Glomerular endothelial cell (primary cell): ENCODE measurements around the gene ARMC3. TPM values are rescaled to one million over a fixed set of nuclear protein-coding genes. Genes with fewer than 3 reads are reported as not detected.
"Not testable (repeated sequence)": the region's sequence is repeated elsewhere in the genome, so short reads cannot be mapped to it uniquely, and the experiment has no call there.

ENCODE experiments used
- DNase-seq: peaks from one replicate; pipeline ENCODE4 v3.0.0-alpha.2; 2011; ENCODE audit warnings: low read depth, low spot score; ENCODE audit errors: extremely low read depth
- total RNA-seq: library from RNA; depleted of rRNA; stranded (reverse); fragments of >200 nt; gene quantifications from 2 replicates; pipeline ENCODE4 v1.2.3, GENCODE V29; 2015

The ARMC3 gene
- total RNA-seq, 1 donor from 2014 or later: not detected

- DNase-seq: not testable (repeated sequence)
Measured at GRCh38 chr10:23070092-23070912, 142.4 kb downstream of the ARMC3 start.

- no peak for DNase-seq
Measured at GRCh38 chr10:23070913-23071218, 143.0 kb downstream of the ARMC3 start.

DNA sequence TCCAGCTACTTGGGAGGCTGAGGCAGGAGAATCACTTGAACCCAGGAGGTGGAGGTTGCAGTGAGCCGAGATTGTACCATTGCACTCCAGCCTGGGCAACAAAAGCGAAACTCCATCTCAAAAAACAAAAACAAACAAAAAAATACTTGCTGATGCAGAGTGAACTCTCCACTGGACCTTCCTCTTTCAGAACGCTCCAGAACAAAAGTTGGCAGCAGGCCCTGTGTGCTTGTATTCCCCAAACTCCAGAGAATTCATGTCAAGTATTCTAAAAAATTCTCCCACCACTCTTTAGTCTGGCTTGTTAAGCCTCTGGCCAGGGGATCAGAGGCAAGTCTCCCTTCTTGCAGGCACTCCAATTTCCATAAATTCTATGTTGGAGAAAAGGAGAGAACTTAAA is 144.7 kb downstream of the ARMC3 start:
- DNase-seq: not testable (repeated sequence)

GRCh38 chr10:23073527-23073926 is 145.7 kb downstream of the ARMC3 start:
- DNase-seq: no peak

DNA sequence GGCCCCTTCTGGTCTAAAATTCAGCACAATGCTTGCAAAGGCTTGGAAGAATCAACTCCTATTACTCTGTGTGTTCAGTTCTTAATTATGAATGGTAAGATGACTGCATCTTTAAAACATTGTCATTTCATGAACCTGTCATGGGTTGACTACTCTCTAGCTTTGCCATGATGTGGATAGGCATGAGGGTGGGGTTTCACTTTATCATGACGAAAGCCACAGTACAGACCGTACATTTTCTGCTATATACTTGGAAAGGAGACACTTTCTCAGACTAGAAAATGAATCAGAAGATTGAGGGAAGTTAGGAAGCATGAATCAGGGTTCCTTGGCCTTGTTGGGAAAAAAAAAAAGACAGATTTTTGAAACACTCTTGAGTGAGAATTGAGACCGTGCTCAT is 147.8 kb downstream of the ARMC3 start:
- DNase-seq: no peak

DNA sequence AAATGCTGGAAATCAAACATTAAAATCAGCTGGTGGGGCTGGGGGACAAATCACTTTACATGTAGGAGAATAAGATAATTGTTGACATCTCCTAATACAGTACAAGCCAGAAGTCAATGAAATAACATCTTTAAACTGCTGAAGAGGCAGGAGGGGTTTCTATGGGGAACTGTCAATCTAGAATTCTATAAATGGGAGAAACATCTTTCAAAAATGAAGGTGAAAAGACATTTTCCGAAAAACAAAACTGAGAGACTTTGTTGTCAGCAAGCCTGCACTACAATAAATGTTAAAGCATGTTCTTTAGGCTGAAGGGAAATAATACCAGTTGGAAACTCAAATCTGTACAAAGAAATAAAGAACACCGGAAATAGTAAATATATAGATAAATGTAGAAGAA is 150.3 kb downstream of the ARMC3 start:
- DNase-seq: no peak

DNA sequence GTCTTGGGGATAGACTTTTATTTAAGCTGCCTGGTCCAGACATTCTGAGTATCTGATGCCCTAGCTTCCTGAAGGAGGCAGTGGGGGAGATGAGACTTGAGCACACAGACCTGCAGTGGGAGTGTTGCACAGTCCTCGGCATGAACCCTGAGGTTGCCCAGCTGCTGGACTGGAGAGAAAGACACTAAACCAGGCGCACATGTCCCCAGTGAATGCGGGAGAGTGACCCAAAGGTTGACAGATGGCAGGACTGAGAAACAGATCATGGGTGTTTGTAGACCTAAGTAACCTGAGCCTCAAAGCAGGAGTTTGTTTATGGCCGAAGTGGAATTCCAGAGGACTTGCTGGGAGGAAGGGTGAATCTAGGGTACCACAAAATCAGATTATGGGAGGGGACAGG is 151.8 kb downstream of the ARMC3 start:
- DNase-seq: no peak

DNA sequence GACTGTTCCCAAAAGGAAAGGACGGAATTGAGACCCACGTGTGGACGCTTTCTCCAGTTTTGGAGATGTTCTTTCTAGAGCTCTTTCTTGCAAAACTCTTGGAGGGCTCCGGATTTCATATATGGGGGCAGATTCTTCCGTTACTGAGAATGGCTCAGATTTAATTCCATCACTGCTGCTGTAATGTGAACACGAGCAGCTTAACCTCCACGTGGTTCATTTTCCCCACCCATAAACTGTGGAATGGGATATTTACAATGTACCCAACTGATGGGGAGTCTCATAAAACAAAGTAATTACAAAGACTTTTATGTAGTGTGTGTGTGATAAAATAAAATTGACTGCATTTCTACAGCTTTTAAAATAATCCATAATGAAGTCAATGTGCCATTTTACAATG is 152.4 kb downstream of the ARMC3 start:
- DNase-seq: no peak

- no peak for DNase-seq
Measured at GRCh38 chr10:23081221-23081750, 153.4 kb downstream of the ARMC3 start.

- DNase-seq: no peak
Measured at GRCh38 chr10:23081891-23082290, 154.0 kb downstream of the ARMC3 start.

Other genes with a start within 250 kb of the ARMC3 start
- gene PIP4K2A, start 213.5 kb upstream of the ARMC3 start, total RNA-seq: 21.2 and 27.0 TPM in 2 replicates
- gene MSRB2, start 167.5 kb downstream of the ARMC3 start, total RNA-seq: 15.4 and 22.5 TPM in 2 replicates